SK-N-SH (cell line): ENCODE results near the gene COX4I1. TPM values are rescaled to one million over a fixed set of nuclear protein-coding genes. Genes with fewer than 3 reads are reported as not detected.

ENCODE experiments used
- CTCF ChIA-PET: fragments of 300-600, 350-600 bp; formaldehyde crosslinking; extraction: SDS; loops from one replicate; lab custom pipeline; 2021; lab: Yijun Ruan, JAX
- POLR2A ChIA-PET: fragments of 350-600 bp; sonication (Branson Sonifier 250); formaldehyde crosslinking; extraction: SDS; loops from one replicate; lab custom pipeline; 2020; ENCODE audit warnings: antibody characterized with exemption, inconsistent platforms; lab: Yijun Ruan, JAX
- DNase-seq: peaks from one replicate; pipeline ENCODE4 v3.0.0; 2012
- H2AFZ ChIP-seq: fragments of 200-600 bp; sonication (generic); 2 replicates; pipeline ENCODE4 v1.8.1; 2016; ENCODE audit warnings: antibody characterized with exemption, mild to moderate bottlenecking, low read depth
- H3F3A ChIP-seq: fragments of 200-600 bp; sonication (generic); replicated peaks from 2 replicates; pipeline ENCODE3; 2016; ENCODE audit warnings: antibody characterized with exemption, mild to moderate bottlenecking; ENCODE audit not compliant: insufficient read depth
- H3K27ac ChIP-seq, 2 experiments: fragments of 200-500 bp in 1 of 2; fragments of 200-600 bp in 1 of 2; sonication (Bioruptor generic) in 1 of 2; sonication (generic), shearing (Covaris generic) in 1 of 2; 2 replicates each; pipeline versions ENCODE4 v1.5.1 to v1.6.1; 2014 to 2016; ENCODE audit warnings: low read depth in 2 of 2, inconsistent platforms in 1 of 2, low read length in 1 of 2, mild to moderate bottlenecking in 1 of 2, mixed read lengths in 1 of 2
- H3K27me3 ChIP-seq: fragments of 200-600 bp; sonication (generic), shearing (Covaris generic); 2 replicates; pipeline ENCODE4 v1.6.1; 2016; ENCODE audit warnings: mixed run types; ENCODE audit not compliant: insufficient read depth
- H3K36me3 ChIP-seq, 2 experiments: fragments of 200-500 bp in 1 of 2; fragments of 200-600 bp in 1 of 2; sonication (Bioruptor generic) in 1 of 2; sonication (generic) in 1 of 2; replicated peaks in 1 of 2; 2 replicates each; pipeline versions ENCODE3 to v1.5.1; 2014 to 2016; ENCODE audit warnings: low read length in 1 of 2, mild to moderate bottlenecking in 1 of 2; ENCODE audit not compliant: insufficient read depth in 2 of 2, control insufficient read depth in 1 of 2
- H3K4me1 ChIP-seq, 2 experiments: fragments of 200-500 bp in 1 of 2; fragments of 200-600 bp in 1 of 2; sonication (Bioruptor generic) in 1 of 2; sonication (generic), shearing (Covaris generic) in 1 of 2; 2 replicates each; pipeline versions ENCODE4 v1.5.1 to v1.6.1; 2014 to 2016; ENCODE audit warnings: low read depth in 1 of 2, low read length in 1 of 2, mixed run types in 1 of 2; ENCODE audit not compliant: insufficient read depth in 2 of 2, control insufficient read depth in 1 of 2
- H3K4me2 ChIP-seq: fragments of 200-600 bp; sonication (generic), shearing (Covaris generic); 2 replicates; pipeline ENCODE4 v1.6.1; 2017; ENCODE audit warnings: mixed run types
- H3K4me3 ChIP-seq, 2 experiments: fragments of 200-500 bp in 1 of 2; fragments of 200-600 bp in 1 of 2; sonication (Bioruptor generic) in 1 of 2; sonication (generic), shearing (Covaris generic) in 1 of 2; 2 replicates each; pipeline versions ENCODE4 v1.5.1 to v1.8.1; 2014 to 2016; ENCODE audit warnings: low read depth in 2 of 2, inconsistent platforms in 1 of 2, low read length in 1 of 2, mild to moderate bottlenecking in 1 of 2, mixed read lengths in 1 of 2, moderate library complexity in 1 of 2
- H3K79me2 ChIP-seq: fragments of 200-600 bp; sonication (generic); 2 replicates; pipeline ENCODE4 v1.8.1; 2017; ENCODE audit warnings: mild to moderate bottlenecking; ENCODE audit not compliant: insufficient read depth
- H3K9ac ChIP-seq: fragments of 200-600 bp; sonication (generic); 2 replicates; pipeline ENCODE4 v1.6.1; 2017; ENCODE audit warnings: mixed run types
- H3K9me2 ChIP-seq: fragments of 200-600 bp; sonication (generic); 2 replicates; pipeline ENCODE4 v1.6.1; 2017; ENCODE audit warnings: mixed run types
- H3K9me3 ChIP-seq: fragments of 200-600 bp; sonication (generic); 2 replicates; pipeline ENCODE4 v1.6.1; 2017; ENCODE audit warnings: mixed run types, mild to moderate bottlenecking, moderate library complexity
- H4K20me1 ChIP-seq: fragments of 200-600 bp; sonication (generic); 2 replicates; pipeline ENCODE4 v1.6.1; 2017; ENCODE audit warnings: mild to moderate bottlenecking, mixed run types; ENCODE audit not compliant: insufficient read depth
- CTCF ChIP-seq: fragments of 200-600 bp; sonication (generic); IDR thresholded peaks from 2 replicates; pipeline ENCODE4 v1.6.1; 2017; ENCODE audit warnings: antibody characterized with exemption, mild to moderate bottlenecking, moderate library complexity
- ELF1 ChIP-seq: IDR thresholded peaks from 2 replicates; pipeline ENCODE4 v1.4.0; 2012
- EP300 ChIP-seq, 2 experiments: IDR thresholded peaks; 2 replicates each; pipeline versions ENCODE4 v1.4.0 to v1.6.1; 2012; ENCODE audit warnings: borderline replicate concordance in 1 of 2, low read depth in 1 of 2, low read length in 1 of 2
- FOSL2 ChIP-seq: IDR thresholded peaks from 2 replicates; pipeline ENCODE4 v1.4.0; 2012; ENCODE audit warnings: low read depth, mild to moderate bottlenecking, moderate library complexity, borderline replicate concordance
- FOXJ3 ChIP-seq: sonication (generic); formaldehyde crosslinking; IDR thresholded peaks from 2 replicates; pipeline ENCODE4 v1.5.1; 2020; ENCODE audit warnings: mild to moderate bottlenecking, missing genetic modification reagents
- FOXM1 ChIP-seq: IDR thresholded peaks from 2 replicates; pipeline ENCODE4 v1.4.0; 2012; ENCODE audit warnings: low read depth, mild to moderate bottlenecking
- GABPA ChIP-seq: IDR thresholded peaks from 2 replicates; pipeline ENCODE4 v1.4.0; 2012; ENCODE audit warnings: low read depth, mild to moderate bottlenecking
- IRF3 ChIP-seq: fragments of 150-350 bp; IDR thresholded peaks from 2 replicates; pipeline ENCODE4 v1.6.1; 2016; ENCODE audit warnings: mild to moderate bottlenecking, low read depth, low read length
- JUND ChIP-seq: IDR thresholded peaks from 2 replicates; pipeline ENCODE4 v1.4.0; 2012
- NRF1 ChIP-seq: IDR thresholded peaks from 2 replicates; pipeline ENCODE4 v1.6.1; 2012; ENCODE audit warnings: low read depth, mild to moderate bottlenecking, low read length
- PBX3 ChIP-seq: IDR thresholded peaks from 2 replicates; pipeline ENCODE4; 2012
- RAD21 ChIP-seq: IDR thresholded peaks from 2 replicates; pipeline ENCODE4 v1.6.1; 2012; ENCODE audit warnings: mild to moderate bottlenecking, low read length
- RFX5 ChIP-seq: IDR thresholded peaks from 2 replicates; pipeline ENCODE4 v1.6.1; 2012; ENCODE audit warnings: mild to moderate bottlenecking, improper control_type of control experiment, low read length
- RXRA ChIP-seq: IDR thresholded peaks from 2 replicates; pipeline ENCODE4 v1.4.0; 2012; ENCODE audit warnings: low read depth, mild to moderate bottlenecking, borderline replicate concordance
- SMC3 ChIP-seq: IDR thresholded peaks from 2 replicates; pipeline ENCODE4 v1.6.1; 2012; ENCODE audit warnings: low read depth, low read length, improper control_type of control experiment
- TCF12 ChIP-seq: IDR thresholded peaks from 2 replicates; pipeline ENCODE4 v1.4.0; 2012
- TEAD4 ChIP-seq: IDR thresholded peaks from 2 replicates; pipeline ENCODE4 v1.4.0; 2012; ENCODE audit warnings: mild to moderate bottlenecking, borderline replicate concordance; ENCODE audit not compliant: insufficient read depth
- WGBS: methylation state at CpG from one replicate; pipeline ENCODE4 v1.1.6; 2017; ENCODE audit warnings: low lambda C conversion rate; 5-methylcytosine and 5-hydroxymethylcytosine counted together
- polyA plus RNA-seq, 3 experiments: library from polyadenylated mRNA; depleted of rRNA; stranded (reverse); fragments of >200 nt; gene quantifications; 2 replicates each; pipeline ENCODE4 v1.2.3, GENCODE V29; 2012

Gene COX4I1
- polyA plus RNA-seq, 1 of the 3 experiments (the other 2 are of a cell fraction), result 1,294 TPM

- Histone ChIP-seq H3K4me2 (no peak overlapping the region), H2AFZ (no peak overlapping the region), H3K36me3 (peaks cover 19 to 24% of the 10 kb centered on the region in 2 experiments), H3K79me2 (no peaks in the 10 kb centered on the region), H3K9ac (no peak overlapping the region), H3K27ac (no peak overlapping the region), H3F3A (peaks cover 21% of the 10 kb centered on the region), H4K20me1 (no peaks in the 10 kb centered on the region), H3K4me1 (no peaks in the 10 kb centered on the region), H3K9me3 (no peaks in the 10 kb centered on the region), H3K27me3 (no peaks in the 10 kb centered on the region), H3K9me2 (no peaks in the 10 kb centered on the region), H3K4me3 (no peak overlapping the region)
- no peak for DNase-seq
- CTCF ChIA-PET, result no interaction called here
- POLR2A ChIA-PET, result no interaction called here
- TF ChIP-seq TEAD4 (no peak), FOXM1 (no peak), RFX5 (no peak), NRF1 (no peak), EP300 (IDR thresholded peaks at IDR 0.05; ENCODE audit: borderline replicate concordance in 1 of 2, low read depth in 1 of 2, low read length in 1 of 2) (no peak), JUND (no peak), TCF12 (no peak), RXRA (no peak), RAD21 (no peak), SMC3 (no peak), CTCF (no peak), IRF3 (no peak), ELF1 (no peak), GABPA (no peak), FOSL2 (no peak), FOXJ3 (CRISPR knock-in tag) (no peak), PBX3 (no peak)
- WGBS, result 97% methylated on average over 8 of the region's 8 CpGs
Observed at GRCh38 chr16:85774811-85775210, 24.7 kb upstream of the COX4I1 start.
